ENCODE measurements around the gene PBX1. TPM values are rescaled to one million over a fixed set of nuclear protein-coding genes. Genes with fewer than 3 reads are reported as not detected.

PBX1 gene
- total RNA-seq, 1 experiment from 2014 or later = 9.8 TPM

GRCh38 chr1:164769486-164770130 lies 210.6 kb downstream of the PBX1 start:
- intact Hi-C loops (cut with micrococcal nuclease) = loop anchor here (2.0 to 5.0 kb wide), 2 partner anchors 15 to 157 kb away; no protein-coding TSS in a partner anchor
- POLR2A ChIA-PET (ENCODE audit: unreplicated experiment) = no interaction called here
- H3K36me3 ChIP-seq (ENCODE audit: low read depth, low read length) = no peaks in the 10 kb centered on the region
- H3K9me3 ChIP-seq (ENCODE audit: low read length) = no peaks in the 10 kb centered on the region
- TF ChIP-seq EZH2phosphoT487 (IDR thresholded peaks at IDR 0.05; ENCODE audit: borderline replicate concordance, low read length) = no peak
- no peak for TF ChIP-seq CTCF (conservative IDR thresholded peaks at IDR 0.05; ENCODE audit: low read depth, low read length)
- no peak for TF ChIP-seq EZH2 (IDR thresholded peaks at IDR 0.05; ENCODE audit: low read length, unreplicated experiment)
- no peak overlapping the region for H3K9ac ChIP-seq (ENCODE audit: low read length)
- no peaks in the 10 kb centered on the region for H3K79me2 ChIP-seq (ENCODE audit: low read length)
- H3K4me3 ChIP-seq (ENCODE audit: low read length) = no peak overlapping the region
- no peaks in the 10 kb centered on the region for H3K9me2 ChIP-seq (replicated peaks; ENCODE audit: low read length)
- CTCF ChIA-PET = no interaction called here
- no peak overlapping the region for H3K27ac ChIP-seq (ENCODE audit: low read length)
- ATAC-seq (no peak), DNase-seq (no peak)
- H3F3A ChIP-seq (ENCODE audit: low read length, unreplicated experiment) = no peaks in the 10 kb centered on the region
- BruUV-seq (replicated peaks) = no TSS peak
- H2AFZ ChIP-seq (ENCODE audit: low read length) = no peak overlapping the region
- peaks cover 67% of the 10 kb centered on the region for H3K4me1 ChIP-seq (ENCODE audit: insufficient read depth, low read length)
- H3K4me2 ChIP-seq (ENCODE audit: low read length) = no peak overlapping the region
- no peaks in the 10 kb centered on the region for H3K27me3 ChIP-seq (ENCODE audit: low read length)
- H4K20me1 ChIP-seq (ENCODE audit: low read length) = no peaks in the 10 kb centered on the region

- no peak for DNase-seq
- no peaks in the 10 kb centered on the region for H3K9me2 ChIP-seq (replicated peaks; ENCODE audit: low read length)
- H3K4me2 ChIP-seq (ENCODE audit: low read length) = no peak overlapping the region
- H4K20me1 ChIP-seq (ENCODE audit: low read length) = no peaks in the 10 kb centered on the region
- no TSS peak for BruUV-seq (replicated peaks)
- no peak overlapping the region for H3K4me3 ChIP-seq (ENCODE audit: low read length)
- no peaks in the 10 kb centered on the region for H3K27me3 ChIP-seq (ENCODE audit: low read length)
- no peaks in the 10 kb centered on the region for H3K9me3 ChIP-seq (ENCODE audit: low read length)
- ChIA-PET CTCF (no interaction called here), POLR2A (ENCODE audit: unreplicated experiment) (no interaction called here)
- H2AFZ ChIP-seq (ENCODE audit: low read length) = no peak overlapping the region
- H3K36me3 ChIP-seq (ENCODE audit: low read depth, low read length) = no peaks in the 10 kb centered on the region
- H3K4me1 ChIP-seq (ENCODE audit: insufficient read depth, low read length) = peaks cover 64% of the 10 kb centered on the region
- no peak overlapping the region for H3K27ac ChIP-seq (ENCODE audit: low read length)
- intact Hi-C loops (cut with micrococcal nuclease) = loop anchor here (5.0 kb wide), 1 partner anchor 158 kb away; no protein-coding TSS in a partner anchor
- H3F3A ChIP-seq (ENCODE audit: low read length, unreplicated experiment) = no peaks in the 10 kb centered on the region
- no peak for ATAC-seq
- H3K9ac ChIP-seq (ENCODE audit: low read length) = no peak overlapping the region
- H3K79me2 ChIP-seq (ENCODE audit: low read length) = no peaks in the 10 kb centered on the region
- TF ChIP-seq CTCF (conservative IDR thresholded peaks at IDR 0.05; ENCODE audit: low read depth, low read length) (no peak), EZH2 (IDR thresholded peaks at IDR 0.05; ENCODE audit: low read length, unreplicated experiment) (no peak), EZH2phosphoT487 (IDR thresholded peaks at IDR 0.05; ENCODE audit: borderline replicate concordance, low read length) (no peak)
Observed at GRCh38 chr1:164770131-164770529, 211.1 kb downstream of the PBX1 start.

GRCh38 chr1:164771041-164771618 lies 212.1 kb downstream of the PBX1 start:
- peak overlapping the region; percentile 87 for H3K27ac ChIP-seq (ENCODE audit: low read length)
- TF ChIP-seq EZH2 (IDR thresholded peaks at IDR 0.05; ENCODE audit: low read length, unreplicated experiment) (no peak), EZH2phosphoT487 (IDR thresholded peaks at IDR 0.05; ENCODE audit: borderline replicate concordance, low read length) (no peak), CTCF (conservative IDR thresholded peaks at IDR 0.05; ENCODE audit: low read depth, low read length) (no peak)
- intact Hi-C loops (cut with micrococcal nuclease) = loop anchor here (5.0 kb wide), 1 partner anchor 159 kb away; no protein-coding TSS in a partner anchor

More at GRCh38 chr1:164771041-164771618, 212.1 kb downstream of the PBX1 start:
- BruUV-seq (replicated peaks) = no TSS peak
- no peaks in the 10 kb centered on the region for H3K79me2 ChIP-seq (ENCODE audit: low read length)
- H3K4me3 ChIP-seq (ENCODE audit: low read length) = peak overlapping the region; percentile 11; the same call in 1 of the 2 replicates
- peak overlapping the region; percentile 26; the same call in 1 of the 2 replicates for H3K9ac ChIP-seq (ENCODE audit: low read length)
- no peak for DNase-seq
- ATAC-seq = no peak
- H3F3A ChIP-seq (ENCODE audit: low read length, unreplicated experiment) = no peaks in the 10 kb centered on the region
- peak overlapping the region; percentile 58 for H2AFZ ChIP-seq (ENCODE audit: low read length)
- peaks cover 54% of the 10 kb centered on the region for H3K4me1 ChIP-seq (ENCODE audit: insufficient read depth, low read length)
- peak overlapping the region; percentile 62 for H3K4me2 ChIP-seq (ENCODE audit: low read length)
- ChIA-PET CTCF (interaction anchor here (1.3 kb wide), 1 partner anchor 36 kb away, joined by 3 read pairs; no protein-coding TSS in a partner anchor), POLR2A (ENCODE audit: unreplicated experiment) (interaction anchor here (0.6 kb wide), 1 partner anchor 20 kb away, joined by 3 read pairs; no protein-coding TSS in a partner anchor)
- H3K36me3 ChIP-seq (ENCODE audit: low read depth, low read length) = no peaks in the 10 kb centered on the region
- H3K9me2 ChIP-seq (replicated peaks; ENCODE audit: low read length) = no peaks in the 10 kb centered on the region
- H3K9me3 ChIP-seq (ENCODE audit: low read length) = no peaks in the 10 kb centered on the region
- H3K27me3 ChIP-seq (ENCODE audit: low read length) = no peaks in the 10 kb centered on the region
- no peaks in the 10 kb centered on the region for H4K20me1 ChIP-seq (ENCODE audit: low read length)
